H1 (cell line): ENCODE measurements around the gene F2. TPM values are rescaled to one million over a fixed set of nuclear protein-coding genes. Genes with fewer than 3 reads are reported as not detected.

Source experiments
- CHD7 ChIP-seq: fragments of 300-600 bp; sonication (generic); IDR thresholded peaks from 2 replicates; pipeline ENCODE4 v1.7.1; 2012; ENCODE audit warnings: low read length, moderate library complexity, mild to moderate bottlenecking, inconsistent platforms; ENCODE audit not compliant: insufficient replicate concordance
- GABPA ChIP-seq: IDR thresholded peaks from 2 replicates; pipeline ENCODE4 v1.6.1; 2011; ENCODE audit warnings: mild to moderate bottlenecking, low read length, moderate library complexity, borderline replicate concordance; ENCODE audit not compliant: insufficient read depth
- JUN ChIP-seq: IDR thresholded peaks from 2 replicates; pipeline ENCODE4 v1.6.1; 2011; ENCODE audit warnings: low read depth, mild to moderate bottlenecking, improper control_type of control experiment, low read length
- KDM4A ChIP-seq: IDR thresholded peaks from one replicate; pipeline ENCODE4 v1.7.1; 2012; ENCODE audit warnings: low read depth, mild to moderate bottlenecking, moderate library complexity, low read length, inconsistent platforms; ENCODE audit not compliant: severe bottlenecking
- MAFK ChIP-seq: IDR thresholded peaks from 2 replicates; pipeline ENCODE4 v1.6.1; 2012; ENCODE audit warnings: low read depth, mild to moderate bottlenecking, improper control_type of control experiment, low read length
- POLR2AphosphoS5 ChIP-seq: IDR thresholded peaks from 2 replicates; pipeline ENCODE4 v1.6.1; 2011; ENCODE audit warnings: low read depth, low read length
- POU5F1 ChIP-seq: IDR thresholded peaks from 2 replicates; pipeline ENCODE4 v1.6.1; 2011; ENCODE audit warnings: low read depth, mild to moderate bottlenecking, low read length, moderate library complexity
- RNF2 ChIP-seq: fragments of 200-900, 300-1000 bp; sonication (generic); IDR thresholded peaks from 2 replicates; pipeline ENCODE4 v1.7.1; 2016; ENCODE audit warnings: borderline replicate concordance, low read depth, mild to moderate bottlenecking, antibody characterized with exemption, low read length; ENCODE audit not compliant: poor library complexity, severe bottlenecking; ENCODE audit errors: missing control alignments
- SRF ChIP-seq: IDR thresholded peaks from 2 replicates; pipeline ENCODE4 v1.6.1; 2011; ENCODE audit warnings: mild to moderate bottlenecking, low read depth, low read length, moderate library complexity
- TBP ChIP-seq: IDR thresholded peaks from 2 replicates; pipeline ENCODE4 v1.6.1; 2011; ENCODE audit warnings: low read depth, low read length, improper control_type of control experiment
- polyA plus RNA-seq, 7 experiments: library from polyadenylated mRNA; depleted of rRNA in 3 of 7; stranded (reverse) in 5 of 7; unstranded in 2 of 7; fragments of >200 nt in 5 of 7; fragments of 200-250 nt in 2 of 7; gene quantifications; 1 replicate in 5 of 7; 2 replicates in 1 of 7; 4 replicates in 1 of 7; pipeline versions ENCODE4 v1.2.1 to v1.2.3, GENCODE V29; 2011 to 2013; ENCODE audit warnings: missing spikeins in 2 of 7, mixed read lengths in 2 of 7
- total RNA-seq: library from RNA; stranded (reverse); fragmentation: NEBNext Ultra II Directional; extraction: Animal tissue kit (Norgen Biotek cat#: 25700); gene quantifications from 2 replicates; pipeline ENCODE4 v1.2.1, GENCODE V29; 2021

The F2 gene
- total and polyA plus RNA-seq, 2 of the 8 experiments (the other 6 are each of a cell fraction or from before 2014, with no cell fraction given): 0.11 TPM; not detected in 1

- TF ChIP-seq CHD7 (no peak), POU5F1 (no peak), GABPA (no peak), RNF2 (no peak), JUN (no peak), SRF (no peak), KDM4A (no peak), POLR2AphosphoS5 (no peak), TBP (no peak), MAFK (no peak)
Measured at GRCh38 chr11:46718155-46719019, 626 bp upstream of the F2 start (continued).
